Measurements from ENCODE around the gene CYP4F22.
"Not testable (repeated sequence)": the region's sequence is repeated elsewhere in the genome, so short reads cannot be mapped to it uniquely, and the experiment has no call there.

CYP4F22 gene

DNA sequence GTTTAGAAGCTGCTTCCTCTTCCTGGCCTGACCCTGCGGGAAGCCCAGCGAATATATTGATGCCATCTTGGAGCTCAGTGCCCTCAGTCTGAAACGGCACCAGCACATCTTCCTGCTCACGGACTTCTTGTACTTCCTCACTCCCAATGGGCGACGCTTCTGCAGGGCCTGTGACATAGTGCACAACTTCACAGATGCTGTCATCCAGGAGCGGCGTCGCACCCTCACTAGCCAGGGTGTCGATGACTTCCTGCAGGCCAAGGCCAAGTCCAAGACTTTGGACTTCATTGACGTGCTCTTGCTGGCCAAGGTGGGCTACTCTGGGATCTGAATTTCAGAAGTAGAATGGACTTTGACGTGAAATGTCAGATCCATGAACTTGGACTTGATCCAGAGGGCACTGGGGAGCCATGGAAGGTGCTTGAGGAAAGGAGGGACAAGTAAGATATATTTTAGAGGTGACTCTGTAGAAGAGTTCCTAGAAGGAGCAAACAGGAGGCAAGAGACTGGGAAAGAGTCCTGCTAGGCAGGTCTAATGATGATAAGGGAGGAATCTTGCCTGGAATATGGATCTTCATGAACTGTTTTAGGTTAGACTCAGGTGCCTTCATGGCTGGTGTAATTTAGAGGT is 68.3 kb downstream of the CYP4F22 start:
- Histone ChIP-seq H3K36me3 (ENCODE audit: control insufficient read depth, insufficient read depth, low read length) (no peaks in the 10 kb centered on the region), H3K4me3 (ENCODE audit: extremely low read depth, insufficient read depth, low read length, poor library complexity, severe bottlenecking) (no peak overlapping the region), H3K27ac (ENCODE audit: low read depth, low read length, severe bottlenecking) (no peak overlapping the region), H3K4me1 (ENCODE audit: control insufficient read depth, insufficient read depth, low read length, poor library complexity, severe bottlenecking) (no peaks in the 10 kb centered on the region), H3K9me3 (ENCODE audit: control insufficient read depth, low read length) (peaks cover 48% of the 10 kb centered on the region)
- 70 to 74% methylated on average over 12 of the region's 12 CpGs for WGBS, 2 experiments (ENCODE audit: insufficient coverage in 2 of 2)

DNA sequence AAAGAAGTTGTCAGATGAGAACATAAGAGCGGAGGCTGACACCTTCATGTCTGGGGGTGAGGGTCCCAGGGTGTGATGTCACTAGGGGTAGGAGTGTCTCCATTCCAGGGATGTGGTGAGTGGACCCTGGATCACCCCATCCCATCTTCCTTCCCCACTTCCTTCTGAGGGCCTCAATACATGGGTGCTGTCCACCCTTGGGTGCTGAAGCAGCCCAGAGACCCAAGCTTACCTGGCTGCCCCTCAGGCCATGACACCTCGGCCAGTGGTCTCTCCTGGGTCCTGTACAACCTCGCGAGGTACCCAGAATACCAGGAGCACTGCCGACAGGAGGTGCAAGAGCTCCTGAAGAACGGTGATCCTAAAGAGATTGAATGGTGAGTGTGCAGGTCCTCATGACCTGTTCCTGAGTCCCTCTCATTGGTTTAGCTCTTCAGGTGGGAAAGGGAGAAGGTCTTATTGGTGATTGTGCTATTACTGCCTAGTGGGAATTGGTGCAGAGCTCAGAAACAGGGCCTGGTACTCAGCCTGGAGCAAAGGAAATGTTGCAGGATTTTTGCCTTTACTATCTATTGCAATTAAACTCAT is 69.0 kb downstream of the CYP4F22 start:
- WGBS, 2 experiments (ENCODE audit: insufficient coverage in 2 of 2), result 44 to 86% methylated on average over 1 to 2 of the region's 6 CpGs
- H3K9me3 ChIP-seq (ENCODE audit: control insufficient read depth, low read length), result peaks cover 42% of the 10 kb centered on the region

DNA sequence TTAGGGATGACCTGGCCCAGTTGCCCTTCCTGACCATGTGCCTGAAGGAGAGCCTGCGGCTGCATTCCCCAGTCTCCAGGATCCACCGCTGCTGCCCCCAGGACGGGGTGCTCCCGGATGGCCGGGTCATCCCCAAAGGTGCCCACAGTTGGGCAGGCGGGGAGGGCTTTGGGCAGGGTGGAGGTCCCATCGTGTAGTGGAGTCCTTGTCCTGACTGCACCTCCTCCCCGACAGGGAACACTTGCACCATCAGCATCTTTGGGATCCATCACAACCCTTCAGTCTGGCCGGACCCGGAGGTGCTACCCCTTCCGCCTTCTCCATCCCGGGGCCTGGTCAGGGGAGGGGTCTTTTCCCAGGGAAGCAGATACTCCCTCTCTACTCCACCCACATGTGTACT is 75.0 kb downstream of the CYP4F22 start:
- Histone ChIP-seq H3K9me3 (ENCODE audit: control insufficient read depth, low read length) (peaks cover 42% of the 10 kb centered on the region), H3K4me3 (ENCODE audit: extremely low read depth, insufficient read depth, low read length, poor library complexity, severe bottlenecking) (no peak overlapping the region), H3K27ac (ENCODE audit: low read depth, low read length, severe bottlenecking) (no peak overlapping the region), H3K36me3 (ENCODE audit: control insufficient read depth, insufficient read depth, low read length) (no peaks in the 10 kb centered on the region), H3K4me1 (ENCODE audit: control insufficient read depth, insufficient read depth, low read length, poor library complexity, severe bottlenecking) (no peaks in the 10 kb centered on the region)
- 80 to 88% methylated on average over 6 to 8 of the region's 12 CpGs for WGBS, 2 experiments (ENCODE audit: insufficient coverage in 2 of 2)

More for the DNA sequence above, 69.0 kb downstream of the CYP4F22 start:
- Histone ChIP-seq H3K27ac (ENCODE audit: low read depth, low read length, severe bottlenecking) (no peak overlapping the region), H3K4me3 (ENCODE audit: extremely low read depth, insufficient read depth, low read length, poor library complexity, severe bottlenecking) (no peak overlapping the region), H3K4me1 (ENCODE audit: control insufficient read depth, insufficient read depth, low read length, poor library complexity, severe bottlenecking) (no peaks in the 10 kb centered on the region), H3K36me3 (ENCODE audit: control insufficient read depth, insufficient read depth, low read length) (no peaks in the 10 kb centered on the region)

DNA sequence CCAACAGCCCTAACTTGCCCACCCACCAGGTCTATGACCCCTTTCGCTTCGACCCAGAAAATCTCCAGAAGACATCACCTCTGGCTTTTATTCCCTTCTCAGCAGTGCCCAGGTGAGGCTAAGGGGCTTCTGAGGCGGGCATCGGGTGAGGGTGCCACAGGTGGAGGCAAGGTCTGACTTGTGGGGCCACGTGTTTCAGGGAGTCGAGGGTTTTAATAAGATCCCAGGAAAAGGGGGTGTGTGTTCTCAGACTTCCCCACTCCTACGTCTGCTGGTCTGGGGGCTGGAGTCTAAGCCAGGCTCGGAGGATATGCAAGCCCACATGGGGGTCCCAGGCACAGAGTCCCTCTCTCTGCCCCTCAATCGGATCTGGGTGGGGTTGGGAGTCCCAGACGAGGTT is 75.8 kb downstream of the CYP4F22 start:
- Histone ChIP-seq H3K4me3 (ENCODE audit: extremely low read depth, insufficient read depth, low read length, poor library complexity, severe bottlenecking) (no peak overlapping the region), H3K27ac (ENCODE audit: low read depth, low read length, severe bottlenecking) (no peak overlapping the region), H3K36me3 (ENCODE audit: control insufficient read depth, insufficient read depth, low read length) (no peaks in the 10 kb centered on the region), H3K4me1 (ENCODE audit: control insufficient read depth, insufficient read depth, low read length, poor library complexity, severe bottlenecking) (no peaks in the 10 kb centered on the region), H3K9me3 (ENCODE audit: control insufficient read depth, low read length) (peaks cover 45% of the 10 kb centered on the region)
- 53 to 75% methylated on average over 3 to 4 of the region's 10 CpGs for WGBS, 2 experiments (ENCODE audit: insufficient coverage in 2 of 2)

DNA sequence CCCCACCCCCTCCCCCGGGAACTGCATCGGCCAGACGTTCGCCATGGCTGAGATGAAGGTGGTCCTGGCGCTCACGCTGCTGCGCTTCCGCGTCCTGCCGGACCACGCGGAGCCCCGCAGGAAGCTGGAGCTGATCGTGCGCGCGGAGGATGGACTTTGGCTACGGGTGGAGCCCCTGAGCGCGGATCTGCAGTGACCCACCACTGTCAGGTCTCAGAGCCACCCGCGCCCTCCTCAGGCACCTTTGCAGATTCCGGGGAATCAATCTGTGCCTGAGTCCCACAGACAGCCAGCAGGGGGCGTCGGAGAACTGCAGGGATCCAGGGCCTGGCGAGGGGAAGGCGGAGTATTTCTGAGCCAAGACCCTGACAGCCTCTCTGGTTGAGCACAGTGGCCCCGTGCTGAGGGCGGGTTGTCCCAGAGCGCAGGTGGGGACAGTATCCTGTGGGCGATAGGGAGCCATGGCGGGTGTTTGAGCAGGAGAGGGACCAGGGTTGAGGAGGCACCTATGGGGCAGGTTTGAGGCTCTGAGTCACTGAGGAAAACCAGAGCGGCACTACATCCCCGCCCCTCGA is 76.3 kb downstream of the CYP4F22 start:
- peaks cover 46% of the 10 kb centered on the region for H3K9me3 ChIP-seq (ENCODE audit: control insufficient read depth, low read length)
- no peaks in the 10 kb centered on the region for H3K4me1 ChIP-seq (ENCODE audit: control insufficient read depth, insufficient read depth, low read length, poor library complexity, severe bottlenecking)
- 55 to 62% methylated on average over 24 to 34 of the region's 35 CpGs for WGBS, 2 experiments (ENCODE audit: insufficient coverage in 2 of 2)
- H3K27ac ChIP-seq (ENCODE audit: low read depth, low read length, severe bottlenecking), result no peak overlapping the region
- H3K36me3 ChIP-seq (ENCODE audit: control insufficient read depth, insufficient read depth, low read length), result no peaks in the 10 kb centered on the region
- no peak overlapping the region for H3K4me3 ChIP-seq (ENCODE audit: extremely low read depth, insufficient read depth, low read length, poor library complexity, severe bottlenecking)

DNA sequence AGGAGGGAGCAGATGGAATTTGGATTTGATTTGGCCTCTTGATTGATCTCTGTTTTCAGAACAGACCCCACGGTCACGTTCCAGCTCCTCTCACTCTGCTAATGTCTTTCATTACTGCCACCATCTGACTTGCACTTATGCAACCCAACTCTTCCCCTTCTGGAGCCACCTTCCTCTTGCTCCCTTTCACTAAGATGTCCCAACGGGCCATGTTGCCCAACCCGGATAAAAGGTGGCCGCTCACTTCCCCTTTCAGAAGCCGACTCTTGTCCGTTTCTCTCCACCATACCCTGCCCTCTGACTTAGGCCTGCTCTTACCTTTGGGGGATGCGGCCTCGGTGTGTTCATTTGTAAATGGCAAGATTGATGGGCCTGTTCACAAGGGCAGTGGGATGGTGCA is 79.3 kb downstream of the CYP4F22 start:
- no peak overlapping the region for H3K27ac ChIP-seq (ENCODE audit: low read depth, low read length, severe bottlenecking)
- 65 to 78% methylated on average over 5 to 6 of the region's 9 CpGs for WGBS, 2 experiments (ENCODE audit: insufficient coverage in 2 of 2)
- no peaks in the 10 kb centered on the region for H3K36me3 ChIP-seq (ENCODE audit: control insufficient read depth, insufficient read depth, low read length)
- no peak overlapping the region for H3K4me3 ChIP-seq (ENCODE audit: extremely low read depth, insufficient read depth, low read length, poor library complexity, severe bottlenecking)
- peaks cover 58% of the 10 kb centered on the region for H3K9me3 ChIP-seq (ENCODE audit: control insufficient read depth, low read length)
- H3K4me1 ChIP-seq (ENCODE audit: control insufficient read depth, insufficient read depth, low read length, poor library complexity, severe bottlenecking), result no peaks in the 10 kb centered on the region

DNA sequence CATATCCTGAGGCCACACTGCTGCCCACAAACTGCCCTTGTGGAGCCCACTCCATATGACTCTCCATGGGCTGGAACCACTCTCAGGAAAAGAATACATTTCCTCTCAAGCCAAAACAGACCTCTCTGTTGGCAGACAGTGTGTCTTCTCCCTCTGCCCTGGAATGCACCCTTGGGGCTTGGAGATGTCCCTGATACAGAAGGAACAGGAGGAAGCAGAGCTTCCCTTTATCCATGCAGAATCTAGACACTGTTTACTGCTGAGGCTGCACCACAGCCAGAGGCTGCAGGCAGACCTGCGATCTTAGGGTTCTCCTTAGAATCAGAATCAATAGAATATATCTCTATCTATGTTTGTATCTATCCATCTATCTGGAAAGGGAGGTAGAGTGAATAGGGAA is 79.9 kb downstream of the CYP4F22 start:
- no peaks in the 10 kb centered on the region for H3K36me3 ChIP-seq (ENCODE audit: control insufficient read depth, insufficient read depth, low read length)
- no peak overlapping the region for H3K27ac ChIP-seq (ENCODE audit: low read depth, low read length, severe bottlenecking)
- no peaks in the 10 kb centered on the region for H3K4me1 ChIP-seq (ENCODE audit: control insufficient read depth, insufficient read depth, low read length, poor library complexity, severe bottlenecking)
- WGBS, 2 experiments (ENCODE audit: insufficient coverage in 2 of 2), result no CpG with 5 or more reads among the region's 1 CpG
- H3K9me3 ChIP-seq (ENCODE audit: control insufficient read depth, low read length), result peaks cover 52% of the 10 kb centered on the region
- no peak overlapping the region for H3K4me3 ChIP-seq (ENCODE audit: extremely low read depth, insufficient read depth, low read length, poor library complexity, severe bottlenecking)

DNA sequence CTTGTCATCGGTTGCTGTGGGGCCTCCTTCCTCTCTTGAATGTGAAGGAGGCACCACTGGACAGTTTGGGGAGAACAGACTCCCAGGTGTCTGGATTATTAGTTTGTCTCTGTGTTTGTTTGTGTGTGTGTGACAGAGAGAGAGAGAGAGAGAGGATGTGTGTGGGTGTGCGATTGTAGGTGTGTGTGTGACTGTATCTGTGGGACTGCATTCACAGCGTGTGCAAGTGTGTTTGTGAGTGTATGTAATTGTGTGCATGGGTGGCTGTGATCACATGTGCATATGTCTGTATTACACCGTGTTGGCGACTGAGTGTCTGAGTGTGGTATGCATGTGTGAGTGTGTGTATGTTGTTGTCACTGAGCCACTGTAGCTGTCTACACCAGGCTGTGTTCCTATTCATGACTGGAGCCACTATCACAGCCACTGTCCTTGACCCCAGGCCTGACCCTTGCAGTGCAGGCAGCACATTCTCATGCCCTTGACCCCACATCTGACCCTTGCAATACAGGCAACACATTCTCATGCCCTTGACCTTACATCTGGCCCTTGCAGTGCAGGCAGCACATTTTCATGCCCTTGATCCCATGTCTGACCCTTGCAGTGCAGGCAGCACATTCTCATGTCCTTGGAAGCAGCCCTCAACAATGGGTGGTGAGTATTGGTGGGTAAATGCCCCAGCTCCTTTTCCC is 81.6 kb downstream of the CYP4F22 start:
- no peak overlapping the region for H3K4me3 ChIP-seq (ENCODE audit: extremely low read depth, insufficient read depth, low read length, poor library complexity, severe bottlenecking)
- no peaks in the 10 kb centered on the region for H3K4me1 ChIP-seq (ENCODE audit: control insufficient read depth, insufficient read depth, low read length, poor library complexity, severe bottlenecking)
- H3K27ac ChIP-seq (ENCODE audit: low read depth, low read length, severe bottlenecking), result no peak overlapping the region
- H3K36me3 ChIP-seq (ENCODE audit: control insufficient read depth, insufficient read depth, low read length), result no peaks in the 10 kb centered on the region
- 55 to 71% methylated on average over 3 to 4 of the region's 5 CpGs for WGBS, 2 experiments (ENCODE audit: insufficient coverage in 2 of 2)
- H3K9me3 ChIP-seq (ENCODE audit: control insufficient read depth, low read length), result peaks cover 41% of the 10 kb centered on the region

DNA sequence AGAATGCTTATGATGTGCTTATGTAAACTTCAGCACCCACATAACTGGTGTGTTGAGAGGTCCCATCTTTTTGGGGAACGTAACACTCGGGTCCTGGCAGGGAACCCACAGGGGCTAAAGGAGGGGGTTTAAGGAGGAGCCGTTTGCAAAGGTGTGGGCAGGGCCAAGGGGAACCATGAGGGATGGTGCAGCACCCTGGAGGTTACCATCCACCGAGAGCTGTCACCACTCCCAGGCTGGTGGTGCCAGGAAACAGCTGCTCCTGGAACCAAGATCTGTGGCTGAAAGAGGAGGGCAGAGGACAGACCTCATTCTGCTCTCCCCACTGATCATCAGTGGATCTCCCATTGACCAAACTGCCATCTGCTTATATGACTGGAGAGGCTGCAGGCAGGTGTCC is 83.5 kb downstream of the CYP4F22 start:
- Histone ChIP-seq H3K4me3 (ENCODE audit: extremely low read depth, insufficient read depth, low read length, poor library complexity, severe bottlenecking) (no peak overlapping the region), H3K4me1 (ENCODE audit: control insufficient read depth, insufficient read depth, low read length, poor library complexity, severe bottlenecking) (no peaks in the 10 kb centered on the region), H3K9me3 (ENCODE audit: control insufficient read depth, low read length) (peaks cover 41% of the 10 kb centered on the region), H3K27ac (ENCODE audit: low read depth, low read length, severe bottlenecking) (no peak overlapping the region), H3K36me3 (ENCODE audit: control insufficient read depth, insufficient read depth, low read length) (no peaks in the 10 kb centered on the region)
- WGBS, 2 experiments (ENCODE audit: insufficient coverage in 2 of 2), result 50 to 53% methylated on average over 4 of the region's 4 CpGs

DNA sequence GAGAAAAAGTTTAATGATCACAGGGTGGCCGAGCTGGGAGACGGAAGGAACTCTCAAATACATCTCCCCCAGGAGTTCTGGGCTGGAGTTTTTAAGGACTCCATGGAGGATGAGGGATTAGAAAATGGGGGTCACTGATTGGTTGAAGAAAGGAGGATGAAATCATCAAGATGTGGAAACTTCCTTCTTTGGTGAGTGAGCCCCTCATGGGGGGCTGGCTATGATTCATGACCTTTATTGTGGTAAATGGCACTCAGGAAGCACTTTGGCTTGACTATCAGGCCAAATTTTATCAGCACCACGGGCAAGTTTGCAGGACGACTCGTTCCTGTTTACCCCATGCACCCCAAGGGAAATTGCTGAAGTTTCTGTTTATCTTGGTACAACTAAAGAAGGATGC is 84.2 kb downstream of the CYP4F22 start:
- H3K4me1 ChIP-seq (ENCODE audit: control insufficient read depth, insufficient read depth, low read length, poor library complexity, severe bottlenecking); H3K27ac ChIP-seq (ENCODE audit: low read depth, low read length, severe bottlenecking); H3K36me3 ChIP-seq (ENCODE audit: control insufficient read depth, insufficient read depth, low read length); H3K4me3 ChIP-seq (ENCODE audit: extremely low read depth, insufficient read depth, low read length, poor library complexity, severe bottlenecking): not testable (repeated sequence)
- no CpG with 5 or more reads among the region's 5 CpGs for WGBS, 2 experiments (ENCODE audit: insufficient coverage in 2 of 2)
- H3K9me3 ChIP-seq (ENCODE audit: control insufficient read depth, low read length), result peaks cover 41% of the 10 kb centered on the region

DNA sequence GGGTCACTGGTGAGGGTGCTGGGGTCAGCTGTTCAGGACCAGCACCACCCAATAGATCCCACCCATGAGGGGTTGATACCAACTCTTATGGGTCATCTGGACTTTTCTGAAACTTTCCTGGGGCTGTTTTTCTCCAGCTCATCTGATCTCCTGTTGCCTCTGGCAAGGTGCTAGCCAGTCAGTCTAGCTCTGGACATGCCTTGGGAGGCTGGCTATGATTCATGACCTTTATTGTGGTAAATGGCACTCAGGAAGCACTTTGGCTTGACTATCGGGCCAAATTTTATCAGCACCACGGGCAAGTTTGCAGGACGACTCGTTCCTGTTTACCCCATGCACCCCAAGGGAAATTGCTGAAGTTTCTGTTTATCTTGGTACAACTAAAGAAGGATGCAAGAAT is 85.4 kb downstream of the CYP4F22 start:
- H3K4me3 ChIP-seq (ENCODE audit: extremely low read depth, insufficient read depth, low read length, poor library complexity, severe bottlenecking); H3K36me3 ChIP-seq (ENCODE audit: control insufficient read depth, insufficient read depth, low read length); H3K4me1 ChIP-seq (ENCODE audit: control insufficient read depth, insufficient read depth, low read length, poor library complexity, severe bottlenecking); H3K27ac ChIP-seq (ENCODE audit: low read depth, low read length, severe bottlenecking): not testable (repeated sequence)
- H3K9me3 ChIP-seq (ENCODE audit: control insufficient read depth, low read length), result peaks cover 29% of the 10 kb centered on the region
- no CpG with 5 or more reads among the region's 4 CpGs for WGBS, 2 experiments (ENCODE audit: insufficient coverage in 2 of 2)

Data from mesodermal cell (in vitro differentiated cells).